Measurements from ENCODE around the gene NDNF.

NDNF gene

DNA sequence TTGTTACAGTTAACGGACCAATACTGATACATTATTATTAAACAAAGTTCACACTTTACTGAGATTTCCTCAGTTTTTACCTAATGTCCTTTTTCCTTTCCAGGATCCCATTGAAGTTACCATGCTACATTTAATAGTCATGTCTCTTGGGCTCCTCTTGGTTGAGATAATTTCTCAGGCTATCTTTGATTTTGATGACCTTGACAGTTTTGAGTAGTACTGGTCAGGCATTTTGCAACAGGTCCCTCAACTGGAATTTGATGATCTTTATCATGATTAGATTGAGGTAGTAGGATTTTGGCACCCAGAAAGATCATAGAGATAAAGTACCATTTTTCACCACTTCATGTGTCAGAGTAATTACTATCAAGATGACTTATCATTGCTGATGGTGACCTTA lies 53.8 kb downstream of the NDNF start:
- no peak for TF ChIP-seq FOXP2 (optimal IDR thresholded peaks at IDR 0.05; ENCODE audit: borderline replicate concordance, extremely low read depth, extremely low read length, insufficient read depth)

DNA sequence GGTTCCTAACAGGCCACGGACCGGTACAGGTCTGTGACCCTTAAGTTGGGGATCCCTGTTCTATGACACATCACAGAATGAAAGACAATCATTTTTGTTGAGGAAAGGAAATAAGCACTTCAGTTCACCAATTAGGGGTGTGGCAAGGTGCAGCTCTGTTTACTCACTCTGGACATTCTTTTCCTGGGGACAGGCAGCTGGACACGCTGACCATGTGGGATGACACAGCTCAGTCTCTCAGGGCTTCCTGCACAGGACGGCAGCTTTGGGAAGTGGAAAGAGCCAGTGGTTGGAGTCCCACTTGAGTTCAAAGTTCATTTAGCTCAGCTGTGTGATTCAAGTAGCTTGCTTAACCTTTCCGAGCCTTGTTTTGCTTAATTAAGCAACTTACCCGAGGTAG lies 55.7 kb downstream of the NDNF start:
- TF ChIP-seq, protein P1, sequence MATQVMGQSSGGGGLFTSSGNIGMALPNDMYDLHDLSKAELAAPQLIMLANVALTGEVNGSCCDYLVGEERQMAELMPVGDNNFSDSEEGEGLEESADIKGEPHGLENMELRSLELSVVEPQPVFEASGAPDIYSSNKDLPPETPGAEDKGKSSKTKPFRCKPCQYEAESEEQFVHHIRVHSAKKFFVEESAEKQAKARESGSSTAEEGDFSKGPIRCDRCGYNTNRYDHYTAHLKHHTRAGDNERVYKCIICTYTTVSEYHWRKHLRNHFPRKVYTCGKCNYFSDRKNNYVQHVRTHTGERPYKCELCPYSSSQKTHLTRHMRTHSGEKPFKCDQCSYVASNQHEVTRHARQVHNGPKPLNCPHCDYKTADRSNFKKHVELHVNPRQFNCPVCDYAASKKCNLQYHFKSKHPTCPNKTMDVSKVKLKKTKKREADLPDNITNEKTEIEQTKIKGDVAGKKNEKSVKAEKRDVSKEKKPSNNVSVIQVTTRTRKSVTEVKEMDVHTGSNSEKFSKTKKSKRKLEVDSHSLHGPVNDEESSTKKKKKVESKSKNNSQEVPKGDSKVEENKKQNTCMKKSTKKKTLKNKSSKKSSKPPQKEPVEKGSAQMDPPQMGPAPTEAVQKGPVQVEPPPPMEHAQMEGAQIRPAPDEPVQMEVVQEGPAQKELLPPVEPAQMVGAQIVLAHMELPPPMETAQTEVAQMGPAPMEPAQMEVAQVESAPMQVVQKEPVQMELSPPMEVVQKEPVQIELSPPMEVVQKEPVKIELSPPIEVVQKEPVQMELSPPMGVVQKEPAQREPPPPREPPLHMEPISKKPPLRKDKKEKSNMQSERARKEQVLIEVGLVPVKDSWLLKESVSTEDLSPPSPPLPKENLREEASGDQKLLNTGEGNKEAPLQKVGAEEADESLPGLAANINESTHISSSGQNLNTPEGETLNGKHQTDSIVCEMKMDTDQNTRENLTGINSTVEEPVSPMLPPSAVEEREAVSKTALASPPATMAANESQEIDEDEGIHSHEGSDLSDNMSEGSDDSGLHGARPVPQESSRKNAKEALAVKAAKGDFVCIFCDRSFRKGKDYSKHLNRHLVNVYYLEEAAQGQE (IDR thresholded peaks at IDR 0.05; ENCODE audit: insufficient read depth in 1 of 2, low read depth in 2 of 2, low read length in 2 of 2), result no peak
- TF ChIP-seq FOXP2 (optimal IDR thresholded peaks at IDR 0.05; ENCODE audit: borderline replicate concordance, extremely low read depth, extremely low read length, insufficient read depth) (no peak), TAF1 (IDR thresholded peaks at IDR 0.05; ENCODE audit: borderline replicate concordance, insufficient read depth, low read length) (no peak), POLR2AphosphoS5 (IDR thresholded peaks at IDR 0.05; ENCODE audit: low read depth, low read length) (no peak), SIN3A (IDR thresholded peaks at IDR 0.05; ENCODE audit: borderline replicate concordance, insufficient read depth, low read length) (no peak)

DNA sequence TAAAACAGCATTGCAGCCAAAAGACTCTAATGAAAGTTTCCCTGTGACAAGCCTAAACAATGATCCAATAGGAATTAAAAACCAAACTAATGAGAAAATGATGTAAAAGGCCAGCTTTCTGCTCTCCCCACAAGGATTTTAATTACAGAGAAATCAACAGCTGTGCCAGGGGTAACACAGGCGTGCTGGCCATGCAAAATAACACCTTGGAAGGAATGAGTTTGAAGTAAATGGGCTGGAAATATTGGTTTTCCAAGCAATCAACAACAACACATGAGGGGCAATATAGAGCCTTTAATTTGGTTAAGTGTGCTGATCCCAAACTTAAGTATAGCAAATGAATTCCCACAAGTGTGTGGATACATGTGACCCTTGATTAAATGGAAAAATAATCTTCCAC lies 56.9 kb downstream of the NDNF start:
- TF ChIP-seq, protein P1 (IDR thresholded peaks at IDR 0.05; ENCODE audit: insufficient read depth in 1 of 2, low read depth in 2 of 2, low read length in 2 of 2), result no peak
- TF ChIP-seq POLR2AphosphoS5 (IDR thresholded peaks at IDR 0.05; ENCODE audit: low read depth, low read length), result no peak
- TF ChIP-seq TAF1 (IDR thresholded peaks at IDR 0.05; ENCODE audit: borderline replicate concordance, insufficient read depth, low read length), result no peak
- TF ChIP-seq SIN3A (IDR thresholded peaks at IDR 0.05; ENCODE audit: borderline replicate concordance, insufficient read depth, low read length), result no peak
- TF ChIP-seq FOXP2 (optimal IDR thresholded peaks at IDR 0.05; ENCODE audit: borderline replicate concordance, extremely low read depth, extremely low read length, insufficient read depth), result no peak

DNA sequence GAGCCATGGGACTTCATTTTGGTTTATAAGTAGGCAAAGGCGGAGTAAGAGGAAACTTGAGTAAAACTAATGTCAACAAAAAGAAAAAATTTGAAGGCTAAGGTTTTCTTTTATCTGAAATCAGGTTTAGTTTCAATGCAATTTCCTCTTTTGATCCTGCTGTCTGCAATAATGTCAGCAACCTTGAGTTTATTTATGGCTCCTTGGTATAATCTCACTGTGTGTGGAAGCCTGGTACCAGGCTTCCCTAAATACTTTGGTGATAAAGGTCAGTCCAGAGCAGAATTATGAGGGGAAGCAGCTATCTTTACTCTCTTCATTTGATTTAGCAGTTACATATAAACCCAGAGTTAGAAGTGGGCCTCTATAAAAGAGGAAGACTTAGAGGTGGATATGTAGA lies 57.8 kb downstream of the NDNF start:
- TF ChIP-seq FOXP2 (optimal IDR thresholded peaks at IDR 0.05; ENCODE audit: borderline replicate concordance, extremely low read depth, extremely low read length, insufficient read depth), result no peak
- no peak for TF ChIP-seq SIN3A (IDR thresholded peaks at IDR 0.05; ENCODE audit: borderline replicate concordance, insufficient read depth, low read length)
- TF ChIP-seq POLR2AphosphoS5 (IDR thresholded peaks at IDR 0.05; ENCODE audit: low read depth, low read length), result no peak

DNA sequence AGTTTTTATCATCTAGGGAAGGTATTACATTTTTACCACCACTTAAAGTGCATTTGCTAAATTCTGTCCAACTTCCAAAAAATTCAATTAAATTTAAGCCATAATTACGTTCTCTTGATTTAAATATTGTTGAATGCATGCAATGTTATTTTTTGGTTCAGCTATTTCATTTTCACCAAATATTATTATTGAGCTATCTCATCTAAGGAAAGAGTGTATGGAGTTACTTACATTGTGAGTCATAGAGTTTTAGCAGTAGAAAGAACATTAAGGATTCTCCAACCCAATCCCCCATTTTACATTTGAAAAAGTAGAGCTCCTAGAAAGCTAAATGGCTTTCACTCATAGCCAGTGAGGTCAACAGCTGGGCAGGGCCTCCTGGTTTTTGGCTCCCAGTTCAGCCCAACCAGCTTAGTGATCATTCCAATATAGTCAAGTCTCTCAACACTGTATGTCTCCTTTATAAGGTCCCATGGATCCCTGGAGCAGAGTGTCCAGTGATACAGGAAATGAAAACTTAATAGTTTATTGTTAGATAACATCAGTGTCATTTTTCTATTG lies 60.5 kb downstream of the NDNF start:
- TF ChIP-seq POLR2AphosphoS5 (IDR thresholded peaks at IDR 0.05; ENCODE audit: low read depth, low read length) (no peak), FOXP2 (optimal IDR thresholded peaks at IDR 0.05; ENCODE audit: borderline replicate concordance, extremely low read depth, extremely low read length, insufficient read depth) (no peak), SIN3A (IDR thresholded peaks at IDR 0.05; ENCODE audit: borderline replicate concordance, insufficient read depth, low read length) (no peak), TAF1 (IDR thresholded peaks at IDR 0.05; ENCODE audit: borderline replicate concordance, insufficient read depth, low read length) (no peak)
- TF ChIP-seq, protein P1 (IDR thresholded peaks at IDR 0.05; ENCODE audit: insufficient read depth in 1 of 2, low read depth in 2 of 2, low read length in 2 of 2), result no peak

DNA sequence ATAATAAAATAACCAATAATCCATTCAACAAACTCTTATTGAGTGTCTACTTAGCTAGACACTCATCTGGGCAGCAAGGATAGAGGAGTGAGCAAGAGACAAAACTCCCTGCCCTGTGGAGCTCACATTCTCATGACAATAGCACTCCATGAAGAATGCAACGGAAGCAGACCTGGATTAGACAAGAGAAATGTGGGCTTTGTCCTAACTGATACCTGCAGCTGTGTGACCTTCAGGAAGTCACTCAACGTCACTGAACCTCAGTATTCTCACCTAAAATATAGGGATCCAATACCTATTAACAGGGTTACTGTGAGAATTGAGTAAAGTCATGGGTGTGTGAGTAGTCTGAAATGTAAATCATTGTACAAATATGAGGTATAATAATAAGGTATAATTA lies 61.2 kb downstream of the NDNF start:
- TF ChIP-seq TAF1 (IDR thresholded peaks at IDR 0.05; ENCODE audit: borderline replicate concordance, insufficient read depth, low read length), result no peak
- TF ChIP-seq FOXP2 (optimal IDR thresholded peaks at IDR 0.05; ENCODE audit: borderline replicate concordance, extremely low read depth, extremely low read length, insufficient read depth), result no peak
- TF ChIP-seq, protein P1 (IDR thresholded peaks at IDR 0.05; ENCODE audit: insufficient read depth in 1 of 2, low read depth in 2 of 2, low read length in 2 of 2), result no peak
- no peak for TF ChIP-seq POLR2AphosphoS5 (IDR thresholded peaks at IDR 0.05; ENCODE audit: low read depth, low read length)
- TF ChIP-seq SIN3A (IDR thresholded peaks at IDR 0.05; ENCODE audit: borderline replicate concordance, insufficient read depth, low read length), result no peak

Measured in PFSK-1 (cell line).